Gastroesophageal sphincter (tissue), 3 donors: Measurements from ENCODE around the gene YTHDF1.

Experiments used
- CTCF ChIP-seq, 4 experiments: fragments of 200-600 bp in 2 of 4; fragments of 450-650 bp in 2 of 4; sonication (generic) in 1 of 4; IDR thresholded peaks; one replicate each; pipeline ENCODE4 v1.5.1; 2017 to 2019; ENCODE audit warnings: antibody characterized with exemption in 4 of 4, mild to moderate bottlenecking in 2 of 4, moderate library complexity in 2 of 4
- POLR2A ChIP-seq, 2 donors: fragments of 450-650 bp; IDR thresholded peaks; one replicate each; pipeline ENCODE4 v1.6.1; 2017; ENCODE audit warnings: antibody characterized with exemption in 2 of 2, mild to moderate bottlenecking in 2 of 2, moderate library complexity in 1 of 2

GRCh38 chr20:63169681-63170080, 46.2 kb downstream of the YTHDF1 start:
- TF ChIP-seq POLR2A (IDR thresholded peaks at IDR 0.05), result no peak
- TF ChIP-seq CTCF (IDR thresholded peaks at IDR 0.05), result no peak
